Ishikawa (cell line): Measurements from ENCODE around the gene MAP3K4.

Experiments
- CEBPB ChIP-seq: IDR thresholded peaks from 2 replicates; pipeline ENCODE4 v1.6.1; 2012
- CREB1 ChIP-seq: IDR thresholded peaks from 2 replicates; pipeline ENCODE4 v1.6.1; 2012; ENCODE audit warnings: low read depth
- EGR1 ChIP-seq: IDR thresholded peaks from 2 replicates; pipeline ENCODE4 v1.6.1; 2012
- EP300 ChIP-seq: IDR thresholded peaks from 2 replicates; pipeline ENCODE4 v1.6.1; 2012; ENCODE audit warnings: borderline replicate concordance
- FOXM1 ChIP-seq: IDR thresholded peaks from 2 replicates; pipeline ENCODE4 v1.6.1; 2012; ENCODE audit warnings: low read depth, borderline replicate concordance
- MAX ChIP-seq: IDR thresholded peaks from 2 replicates; pipeline ENCODE4 v1.6.1; 2012
- NFIC ChIP-seq: IDR thresholded peaks from 2 replicates; pipeline ENCODE4 v1.6.1; 2012
- RAD21 ChIP-seq: IDR thresholded peaks from 2 replicates; pipeline ENCODE4 v1.6.1; 2012; ENCODE audit warnings: low read depth
- REST ChIP-seq: IDR thresholded peaks from 2 replicates; pipeline ENCODE4 v1.6.1; 2012; ENCODE audit warnings: low read depth, mild to moderate bottlenecking
- TAF1 ChIP-seq: IDR thresholded peaks from 2 replicates; pipeline ENCODE4 v1.6.1; 2012; ENCODE audit warnings: low read depth, mild to moderate bottlenecking
- TCF12 ChIP-seq: IDR thresholded peaks from 2 replicates; pipeline ENCODE4 v1.6.1; 2012; ENCODE audit warnings: low read depth
- YY1 ChIP-seq: IDR thresholded peaks from 2 replicates; pipeline ENCODE4 v1.6.1; 2012; ENCODE audit warnings: low read depth
- TF ChIP-seq, protein P1 (sequence below): IDR thresholded peaks from 2 replicates; pipeline ENCODE4 v1.6.1; 2012

DNA sequence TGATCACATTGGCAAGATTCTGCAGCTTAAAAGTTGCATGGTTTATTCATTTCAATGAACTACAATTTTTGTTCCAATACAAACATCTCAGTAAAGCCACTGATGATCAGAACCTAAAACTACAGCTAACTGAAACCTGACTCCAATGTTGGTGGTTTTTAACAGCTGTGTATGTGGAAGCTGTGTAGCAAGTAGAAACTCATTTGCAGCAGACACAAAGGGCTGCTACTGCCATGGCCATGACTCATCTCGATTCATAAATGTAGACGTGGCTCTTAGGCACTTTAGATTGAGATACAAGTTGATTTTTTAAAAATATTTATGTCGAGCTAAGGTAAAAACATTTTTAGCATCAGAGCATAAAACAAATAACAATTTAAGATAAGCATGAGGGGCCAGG lies 19.5 kb upstream of the MAP3K4 start:
- TF ChIP-seq REST: no peak
- TF ChIP-seq RAD21: no peak
- TF ChIP-seq TCF12: no peak
- TF ChIP-seq, protein P1, sequence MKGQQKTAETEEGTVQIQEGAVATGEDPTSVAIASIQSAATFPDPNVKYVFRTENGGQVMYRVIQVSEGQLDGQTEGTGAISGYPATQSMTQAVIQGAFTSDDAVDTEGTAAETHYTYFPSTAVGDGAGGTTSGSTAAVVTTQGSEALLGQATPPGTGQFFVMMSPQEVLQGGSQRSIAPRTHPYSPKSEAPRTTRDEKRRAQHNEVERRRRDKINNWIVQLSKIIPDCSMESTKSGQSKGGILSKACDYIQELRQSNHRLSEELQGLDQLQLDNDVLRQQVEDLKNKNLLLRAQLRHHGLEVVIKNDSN: no peak
- no peak for TF ChIP-seq NFIC
- no peak for TF ChIP-seq MAX
- TF ChIP-seq EP300: no peak
- no peak for TF ChIP-seq YY1
- TF ChIP-seq TAF1: no peak
- no peak for TF ChIP-seq EGR1
- no peak for TF ChIP-seq CEBPB
- TF ChIP-seq FOXM1: no peak
- TF ChIP-seq CREB1: no peak
